ENCODE results near the gene RPL15.
"Not testable (repeated sequence)": the region's sequence is repeated elsewhere in the genome, so short reads cannot be mapped to it uniquely, and the experiment has no call there.

DNA sequence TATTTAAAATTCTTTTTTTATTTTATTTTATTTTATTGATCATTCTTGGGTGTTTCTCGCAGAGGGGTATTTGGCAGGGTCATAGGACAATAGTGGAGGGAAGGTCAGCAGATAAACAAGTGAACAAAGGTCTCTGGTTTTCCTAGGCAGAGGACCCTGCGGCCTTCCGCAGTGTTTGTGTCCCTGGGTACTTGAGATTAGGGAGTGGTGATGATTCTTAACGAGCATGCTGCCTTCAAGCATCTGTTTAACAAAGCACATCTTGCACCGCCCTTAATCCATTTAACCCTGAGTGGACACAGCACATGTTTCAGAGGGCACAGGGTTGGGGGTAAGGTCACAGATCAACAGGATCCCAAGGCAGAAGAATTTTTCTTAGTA is 46.3 kb upstream of the RPL15 start:
- TF ChIP-seq, protein P1, sequence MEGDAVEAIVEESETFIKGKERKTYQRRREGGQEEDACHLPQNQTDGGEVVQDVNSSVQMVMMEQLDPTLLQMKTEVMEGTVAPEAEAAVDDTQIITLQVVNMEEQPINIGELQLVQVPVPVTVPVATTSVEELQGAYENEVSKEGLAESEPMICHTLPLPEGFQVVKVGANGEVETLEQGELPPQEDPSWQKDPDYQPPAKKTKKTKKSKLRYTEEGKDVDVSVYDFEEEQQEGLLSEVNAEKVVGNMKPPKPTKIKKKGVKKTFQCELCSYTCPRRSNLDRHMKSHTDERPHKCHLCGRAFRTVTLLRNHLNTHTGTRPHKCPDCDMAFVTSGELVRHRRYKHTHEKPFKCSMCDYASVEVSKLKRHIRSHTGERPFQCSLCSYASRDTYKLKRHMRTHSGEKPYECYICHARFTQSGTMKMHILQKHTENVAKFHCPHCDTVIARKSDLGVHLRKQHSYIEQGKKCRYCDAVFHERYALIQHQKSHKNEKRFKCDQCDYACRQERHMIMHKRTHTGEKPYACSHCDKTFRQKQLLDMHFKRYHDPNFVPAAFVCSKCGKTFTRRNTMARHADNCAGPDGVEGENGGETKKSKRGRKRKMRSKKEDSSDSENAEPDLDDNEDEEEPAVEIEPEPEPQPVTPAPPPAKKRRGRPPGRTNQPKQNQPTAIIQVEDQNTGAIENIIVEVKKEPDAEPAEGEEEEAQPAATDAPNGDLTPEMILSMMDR (IDR thresholded peaks at IDR 0.05), result not testable (repeated sequence)
- not testable (repeated sequence) for TF ChIP-seq EZH2 (IDR thresholded peaks at IDR 0.05)
